MCF 10A (cell line): ENCODE data around the gene DAPK2. TPM values are rescaled to one million over a fixed set of nuclear protein-coding genes. Genes with fewer than 3 reads are reported as not detected.

Experiments used
- BruUV-seq: library from RNA; stranded (reverse); fragments of 400-500 nt; replicated peaks from 2 replicates; lab custom pipeline; 2021; lab: Mats Ljungman, UMichigan
- CTCF ChIA-PET: fragments of 300-600 bp; sonication (Branson Sonifier 250); formaldehyde crosslinking; extraction: SDS; loops from one replicate; lab custom pipeline; 2021; ENCODE audit warnings: antibody characterized with exemption, inconsistent platforms; lab: Yijun Ruan, JAX
- POLR2A ChIA-PET: fragments of 300-600, 350-650 bp; sonication (Branson Sonifier 250); formaldehyde crosslinking; extraction: SDS; loops from one replicate; lab custom pipeline; 2020; ENCODE audit warnings: antibody characterized with exemption, inconsistent platforms; lab: Yijun Ruan, JAX
- DNase-seq: peaks from one replicate; pipeline ENCODE4 v3.0.0-alpha.2; 2018; ENCODE audit not compliant: unreplicated experiment
- H3K27ac Mint-ChIP-seq: one replicate; pipeline ENCODE4 v1.8.0; 2022; ENCODE audit warnings: mild to moderate bottlenecking, low read depth, mixed read lengths; ENCODE audit not compliant: unreplicated experiment
- H3K27me3 Mint-ChIP-seq: one replicate; pipeline ENCODE4 v1.8.0; 2022; ENCODE audit warnings: mixed read lengths; ENCODE audit not compliant: insufficient read depth, unreplicated experiment
- H3K36me3 Mint-ChIP-seq: one replicate; pipeline ENCODE4 v1.8.0; 2022; ENCODE audit warnings: mild to moderate bottlenecking, moderate library complexity, mixed read lengths; ENCODE audit not compliant: insufficient read depth, unreplicated experiment
- H3K4me1 Mint-ChIP-seq: one replicate; pipeline ENCODE4 v1.8.0; 2022; ENCODE audit warnings: mixed read lengths; ENCODE audit not compliant: insufficient read depth, unreplicated experiment
- H3K4me3 Mint-ChIP-seq: one replicate; pipeline ENCODE4 v1.8.0; 2022; ENCODE audit warnings: mild to moderate bottlenecking, moderate library complexity, mixed read lengths; ENCODE audit not compliant: unreplicated experiment
- H3K9me3 Mint-ChIP-seq: one replicate; pipeline ENCODE4 v1.8.0; 2022; ENCODE audit warnings: mixed read lengths; ENCODE audit not compliant: unreplicated experiment
- CTCF ChIP-seq: fragments of 200-600 bp; IDR thresholded peaks from one replicate; pipeline ENCODE4 v1.8.0; 2022; ENCODE audit warnings: antibody characterized with exemption, mild to moderate bottlenecking; ENCODE audit not compliant: unreplicated experiment
- intact Hi-C: fragments of 100-400 bp; cut with micrococcal nuclease; formaldehyde crosslinking; loops from 2 replicates; pipeline ENCODE4 v1.14.1; 2022
- total RNA-seq: library from RNA; stranded (reverse); gene quantifications from 2 replicates; pipeline ENCODE4 v1.2.3, GENCODE V29; 2022

The DAPK2 gene
- total RNA-seq, 1 experiment from 2014 or later: 4.6 TPM

GRCh38 chr15:63887630-63888029, 158.7 kb downstream of the DAPK2 start:
- no peak overlapping the region for H3K27ac Mint-ChIP-seq
- H3K9me3 Mint-ChIP-seq: no peaks in the 10 kb centered on the region
- H3K36me3 Mint-ChIP-seq: no peaks in the 10 kb centered on the region
- ChIA-PET CTCF (no interaction called here), POLR2A (interaction anchor here (1.4 kb wide), 1 partner anchor 22 kb away, joined by 3 read pairs; no protein-coding TSS in a partner anchor)
- intact Hi-C loops: no loop called here
- no peak for DNase-seq
- H3K4me1 Mint-ChIP-seq: no peaks in the 10 kb centered on the region
- H3K27me3 Mint-ChIP-seq: no peaks in the 10 kb centered on the region
- no TSS peak for BruUV-seq
- TF ChIP-seq CTCF: no peak
- no peak overlapping the region for H3K4me3 Mint-ChIP-seq

GRCh38 chr15:63884953-63885352, 161.3 kb downstream of the DAPK2 start:
- no peaks in the 10 kb centered on the region for H3K9me3 Mint-ChIP-seq
- CTCF ChIA-PET: interaction anchor here (0.5 kb wide), 1 partner anchor 49 kb away, joined by 4 read pairs; no protein-coding TSS in a partner anchor
- intact Hi-C loops: no loop called here
- POLR2A ChIA-PET: interaction anchor here (1.2 kb wide), 1 partner anchor 15 kb away, joined by 5 read pairs; no protein-coding TSS in a partner anchor
- H3K4me1 Mint-ChIP-seq: no peaks in the 10 kb centered on the region
- H3K27ac Mint-ChIP-seq: no peak overlapping the region
- DNase-seq: no peak
- no TSS peak for BruUV-seq
- H3K27me3 Mint-ChIP-seq: no peaks in the 10 kb centered on the region
- H3K4me3 Mint-ChIP-seq: no peak overlapping the region
- H3K36me3 Mint-ChIP-seq: no peaks in the 10 kb centered on the region
- TF ChIP-seq CTCF: no peak

GRCh38 chr15:63881431-63881830, 164.9 kb downstream of the DAPK2 start:
- POLR2A ChIA-PET: no interaction called here
- H3K27me3 Mint-ChIP-seq: no peaks in the 10 kb centered on the region

GRCh38 chr15:63880744-63881143, 165.5 kb downstream of the DAPK2 start:
- no peak for DNase-seq
- CTCF ChIA-PET: interaction anchor here (0.6 to 1.1 kb wide), 5 partner anchors 10 to 46 kb away, joined by 3 to 4 read pairs (median 3); no protein-coding TSS in a partner anchor

More at GRCh38 chr15:63881431-63881830, 164.9 kb downstream of the DAPK2 start:
- H3K4me1 Mint-ChIP-seq: no peaks in the 10 kb centered on the region
- H3K9me3 Mint-ChIP-seq: no peaks in the 10 kb centered on the region
- DNase-seq: no peak
- no peak overlapping the region for H3K4me3 Mint-ChIP-seq
- H3K36me3 Mint-ChIP-seq: no peaks in the 10 kb centered on the region
- no peak for TF ChIP-seq CTCF
- CTCF ChIA-PET: interaction anchor here (1.0 to 1.1 kb wide), 2 partner anchors 9 to 10 kb away, joined by 3 to 4 read pairs; no protein-coding TSS in a partner anchor
- H3K27ac Mint-ChIP-seq: no peak overlapping the region
- BruUV-seq: no TSS peak
- intact Hi-C loops: no loop called here

More at GRCh38 chr15:63880744-63881143, 165.5 kb downstream of the DAPK2 start:
- TF ChIP-seq CTCF: no peak
- intact Hi-C loops: no loop called here
- Mint-ChIP-seq H3K4me3 (no peak overlapping the region), H3K36me3 (no peaks in the 10 kb centered on the region), H3K27ac (no peak overlapping the region), H3K27me3 (no peaks in the 10 kb centered on the region), H3K4me1 (no peaks in the 10 kb centered on the region), H3K9me3 (no peaks in the 10 kb centered on the region)
- POLR2A ChIA-PET: no interaction called here
- BruUV-seq: no TSS peak
